Activated gamma-delta T cell treated with Interleukin-2 at 50 U/mL for 16 hours (primary cell): Measurements from ENCODE around the gene GNAO1.

Source experiments
- DNase-seq: peaks from one replicate; pipeline ENCODE4 v3.0.0-alpha.2; 2020

Gene GNAO1

GRCh38 chr16:56294579-56294978 is 103.3 kb downstream of the GNAO1 start:
- no peak for DNase-seq

- DNase-seq: no peak
Measured at GRCh38 chr16:56295059-56295665, 103.9 kb downstream of the GNAO1 start.

- DNase-seq: no peak
Measured at GRCh38 chr16:56295739-56296527, 104.6 kb downstream of the GNAO1 start.

- DNase-seq: no peak
Measured at GRCh38 chr16:56297684-56298083, 106.4 kb downstream of the GNAO1 start.

- no peak for DNase-seq
Measured at GRCh38 chr16:56298116-56298515, 106.8 kb downstream of the GNAO1 start.

GRCh38 chr16:56298948-56299596 is 107.8 kb downstream of the GNAO1 start:
- no peak for DNase-seq

GRCh38 chr16:56300242-56300623 is 108.9 kb downstream of the GNAO1 start:
- no peak for DNase-seq

- no peak for DNase-seq
Measured at GRCh38 chr16:56300891-56301850, 109.9 kb downstream of the GNAO1 start.

GRCh38 chr16:56302506-56302905 is 111.2 kb downstream of the GNAO1 start:
- DNase-seq: no peak

- no peak for DNase-seq
Measured at GRCh38 chr16:56303066-56303715, 111.9 kb downstream of the GNAO1 start.

- no peak for DNase-seq
Measured at GRCh38 chr16:56303880-56304279, 112.6 kb downstream of the GNAO1 start.

GRCh38 chr16:56305956-56306565 is 114.8 kb downstream of the GNAO1 start:
- no peak for DNase-seq

- DNase-seq: no peak
Measured at GRCh38 chr16:56306690-56307533, 115.6 kb downstream of the GNAO1 start.

GRCh38 chr16:56307534-56307873 is 116.2 kb downstream of the GNAO1 start:
- DNase-seq: no peak

- no peak for DNase-seq
Measured at GRCh38 chr16:56309008-56309407, 117.7 kb downstream of the GNAO1 start.

GRCh38 chr16:56310690-56311089 is 119.4 kb downstream of the GNAO1 start:
- no peak for DNase-seq

GRCh38 chr16:56311208-56312027 is 120.1 kb downstream of the GNAO1 start:
- no peak for DNase-seq

GRCh38 chr16:56312028-56312300 is 120.7 kb downstream of the GNAO1 start:
- DNase-seq: no peak

- no peak for DNase-seq
Measured at GRCh38 chr16:56312556-56312955, 121.3 kb downstream of the GNAO1 start.

GRCh38 chr16:56314244-56314850 is 123.1 kb downstream of the GNAO1 start:
- DNase-seq: no peak
